BLaER1 treated with 17β-estradiol and CSF1 and Interleukin-3, amounts not matched to agents 10 nM and 100 nM (cell line): ENCODE results near the gene NDUFB3.
A peak's percentile ranks its signal among the peaks of the same experiment; 100 is the strongest.
"Not testable (repeated sequence)": the region's sequence is repeated elsewhere in the genome, so short reads cannot be mapped to it uniquely, and the experiment has no call there.

Experiments
- H3K27ac ChIP-seq, 11 experiments: shearing (Covaris generic); formaldehyde crosslinking; 2 replicates each; pipeline ENCODE4 v1.8.1; 2022
- H3K27me3 ChIP-seq, 11 experiments: shearing (Covaris generic); formaldehyde crosslinking; 2 replicates each; pipeline ENCODE4 v1.8.1; 2022
- H3K36me3 ChIP-seq, 11 experiments: shearing (Covaris generic); formaldehyde crosslinking; 2 replicates each; pipeline ENCODE4 v1.8.1; 2022
- H3K4me1 ChIP-seq, 10 experiments: shearing (Covaris generic); formaldehyde crosslinking; 2 replicates each; pipeline ENCODE4 v1.8.1; 2022
- H3K4me2 ChIP-seq, 11 experiments: shearing (Covaris generic); formaldehyde crosslinking; 2 replicates each; pipeline ENCODE4 v1.8.1; 2022
- H3K4me3 ChIP-seq, 10 experiments: shearing (Covaris generic); formaldehyde crosslinking; 2 replicates each; pipeline ENCODE4 v1.8.1; 2022
- H3K9ac ChIP-seq, 11 experiments: shearing (Covaris generic); formaldehyde crosslinking; 2 replicates each; pipeline ENCODE4 v1.8.1; 2022
- H3K9me3 ChIP-seq, 11 experiments: shearing (Covaris generic); formaldehyde crosslinking; replicated peaks in 1 of 11; 2 replicates each; pipeline ENCODE4 v1.8.1; 2022
- H4K20me1 ChIP-seq, 11 experiments: shearing (Covaris generic); formaldehyde crosslinking; 2 replicates each; pipeline ENCODE4 v1.8.1; 2022
- Cebpa-rat ChIP-seq, 11 experiments: shearing (Covaris generic); IDR thresholded peaks; 2 replicates each; pipeline ENCODE4 v1.8.1; 2022

Gene NDUFB3

DNA sequence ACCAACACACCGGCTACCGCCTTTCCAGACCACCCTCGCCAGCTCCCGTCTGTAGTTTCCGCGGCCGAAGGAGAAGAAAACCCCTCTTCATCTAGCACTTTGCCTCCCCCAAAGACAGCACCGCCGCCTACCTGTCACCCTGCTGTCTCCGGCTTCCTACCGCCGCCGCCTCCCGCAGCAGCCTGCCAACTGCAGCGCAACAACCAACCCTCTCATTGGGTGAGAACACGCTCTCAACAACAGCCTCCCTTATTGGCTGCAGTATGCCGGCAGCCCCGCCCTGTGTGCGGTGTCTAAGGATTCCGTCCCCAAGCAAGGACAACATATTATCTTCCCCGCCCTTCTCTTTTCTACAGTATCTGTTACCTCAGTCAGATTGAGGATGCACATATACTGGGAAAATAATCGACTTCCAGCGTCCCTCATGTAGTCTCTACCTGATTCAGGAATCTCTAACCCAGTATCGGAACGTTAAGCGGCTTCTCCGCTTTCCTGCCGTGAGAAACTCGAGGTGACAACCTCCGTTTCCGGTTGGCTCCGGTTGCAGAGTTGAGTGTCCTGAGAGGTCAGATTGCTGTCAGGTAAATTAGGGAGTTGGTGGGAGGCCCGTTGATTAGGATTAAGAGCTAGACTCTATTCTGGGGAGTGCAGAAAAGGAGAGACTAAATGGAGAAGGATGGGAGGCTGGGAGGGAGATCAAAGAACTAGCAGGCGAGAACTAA is at the start of gene NDUFB3, which contains the start of gene HYCC2:
TSS of gene NDUFB3 (plus strand) at position 523 of the 722 bp plus-strand sequence. CDS start 6,882 bp downstream, outside the sequence.
TSS of gene HYCC2 (minus strand) at position 193 of the 722 bp plus-strand sequence. CDS start 47,662 bp downstream, outside the sequence.
- Histone ChIP-seq H3K27me3 (no peaks in the 10 kb centered on the region), H3K4me2 (peak within 1 kb of the TSS; percentile 81 to 99 (median 91)), H3K9me3 (no peaks in the 10 kb centered on the region; a peak in 1 of 22 replicates), H3K4me3 (peak within 1 kb of the TSS; percentile 70 to 96 (median 90)), H3K27ac (peak within 1 kb of the TSS; percentile 85 to 97 (median 94)), H3K9ac (peak within 1 kb of the TSS; percentile 85 to 97 (median 94)), H3K36me3 (peaks cover 0 to 3% (median 0%) of the 10 kb centered on the region in 11 experiments; a peak in 2 of 22 replicates), H3K4me1 (peaks cover 31 to 46% (median 41%) of the 10 kb centered on the region in 10 experiments), H4K20me1 (peaks cover 5 to 39% (median 19%) of the 10 kb centered on the region in 11 experiments; a peak in 14 of 22 replicates)
- no peak for TF ChIP-seq Cebpa-rat (IDR thresholded peaks at IDR 0.05)

GRCh38 chr2:201024518-201024917 is 47.3 kb upstream of the NDUFB3 start:
- H3K4me1 ChIP-seq, result no peaks in the 10 kb centered on the region; a peak in 1 of 20 replicates
- H3K4me2 ChIP-seq, result no peak overlapping the region
- no peak overlapping the region for H3K27ac ChIP-seq
- H3K36me3 ChIP-seq, result peaks cover 25 to 55% (median 44%) of the 10 kb centered on the region in 11 experiments
- peaks cover 5 to 14% (median 10%) of the 10 kb centered on the region in 11 experiments; a peak in 17 of 22 replicates for H3K9me3 ChIP-seq
- no peak overlapping the region for H3K9ac ChIP-seq
- no peak for TF ChIP-seq Cebpa-rat (IDR thresholded peaks at IDR 0.05)
- H3K27me3 ChIP-seq, result no peaks in the 10 kb centered on the region
- H3K4me3 ChIP-seq, result no peak overlapping the region
- peaks cover 0 to 18% (median 0%) of the 10 kb centered on the region in 11 experiments; a peak in 7 of 22 replicates for H4K20me1 ChIP-seq

- Histone ChIP-seq H3K9me3 (peaks cover 19 to 40% (median 32%) of the 10 kb centered on the region in 11 experiments; a peak in 21 of 22 replicates), H3K36me3 (peaks cover 13 to 34% (median 23%) of the 10 kb centered on the region in 11 experiments; a peak in 21 of 22 replicates)
- H3K9ac ChIP-seq, H3K27me3 ChIP-seq, H3K4me2 ChIP-seq, H3K4me1 ChIP-seq, H3K4me3 ChIP-seq, H4K20me1 ChIP-seq, H3K27ac ChIP-seq: not testable (repeated sequence)
These were observed 37.4 kb upstream of the NDUFB3 start for GRCh38 chr2:201034355-201034754.

- H3K4me3 ChIP-seq, H3K4me1 ChIP-seq, H3K27ac ChIP-seq, H3K9ac ChIP-seq, H3K27me3 ChIP-seq, H3K4me2 ChIP-seq, H4K20me1 ChIP-seq: not testable (repeated sequence)
- peaks cover 15 to 50% (median 35%) of the 10 kb centered on the region in 11 experiments; a peak in 21 of 22 replicates for H3K9me3 ChIP-seq
- peaks cover 17 to 49% (median 27%) of the 10 kb centered on the region in 11 experiments; a peak in 19 of 22 replicates for H3K36me3 ChIP-seq
These were observed 33.4 kb upstream of the NDUFB3 start for GRCh38 chr2:201038361-201038760.

DNA sequence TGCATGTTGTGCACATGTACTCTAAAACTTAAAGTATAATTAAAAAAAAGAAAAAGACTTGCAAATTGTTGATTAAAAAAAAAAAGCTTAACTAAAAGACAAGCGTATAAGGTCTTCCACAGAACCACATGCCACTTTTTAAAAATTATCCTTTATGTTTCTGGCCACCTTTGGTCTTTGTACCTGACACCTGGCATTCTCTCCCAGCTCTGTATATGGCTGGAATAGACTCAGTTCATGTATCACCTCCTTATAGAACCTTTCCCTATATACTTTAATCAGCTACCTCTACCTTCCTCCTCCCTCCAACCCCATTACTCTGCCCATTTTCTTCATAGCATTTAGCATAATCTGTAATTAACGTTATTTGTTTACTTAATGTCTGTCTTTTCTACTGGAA is 32.9 kb upstream of the NDUFB3 start:
- no peak overlapping the region for H3K4me2 ChIP-seq
- peaks cover 22 to 54% (median 31%) of the 10 kb centered on the region in 11 experiments; a peak in 21 of 22 replicates for H3K36me3 ChIP-seq
- no peak for TF ChIP-seq Cebpa-rat (IDR thresholded peaks at IDR 0.05)
- 0 out of 20 replicates have a peak, but pooled peaks cover 0 to 4% (median 0%) of the 10 kb centered on the region in 10 experiments for H3K4me1 ChIP-seq
- H3K27me3 ChIP-seq, result no peaks in the 10 kb centered on the region
- H3K27ac ChIP-seq, result no peak overlapping the region
- H3K9ac ChIP-seq, result no peak overlapping the region
- no peak overlapping the region for H3K4me3 ChIP-seq
- peaks cover 0 to 7% (median 0%) of the 10 kb centered on the region in 11 experiments; a peak in 3 of 22 replicates for H4K20me1 ChIP-seq
- peaks cover 20 to 51% (median 40%) of the 10 kb centered on the region in 11 experiments; a peak in 21 of 22 replicates for H3K9me3 ChIP-seq

DNA sequence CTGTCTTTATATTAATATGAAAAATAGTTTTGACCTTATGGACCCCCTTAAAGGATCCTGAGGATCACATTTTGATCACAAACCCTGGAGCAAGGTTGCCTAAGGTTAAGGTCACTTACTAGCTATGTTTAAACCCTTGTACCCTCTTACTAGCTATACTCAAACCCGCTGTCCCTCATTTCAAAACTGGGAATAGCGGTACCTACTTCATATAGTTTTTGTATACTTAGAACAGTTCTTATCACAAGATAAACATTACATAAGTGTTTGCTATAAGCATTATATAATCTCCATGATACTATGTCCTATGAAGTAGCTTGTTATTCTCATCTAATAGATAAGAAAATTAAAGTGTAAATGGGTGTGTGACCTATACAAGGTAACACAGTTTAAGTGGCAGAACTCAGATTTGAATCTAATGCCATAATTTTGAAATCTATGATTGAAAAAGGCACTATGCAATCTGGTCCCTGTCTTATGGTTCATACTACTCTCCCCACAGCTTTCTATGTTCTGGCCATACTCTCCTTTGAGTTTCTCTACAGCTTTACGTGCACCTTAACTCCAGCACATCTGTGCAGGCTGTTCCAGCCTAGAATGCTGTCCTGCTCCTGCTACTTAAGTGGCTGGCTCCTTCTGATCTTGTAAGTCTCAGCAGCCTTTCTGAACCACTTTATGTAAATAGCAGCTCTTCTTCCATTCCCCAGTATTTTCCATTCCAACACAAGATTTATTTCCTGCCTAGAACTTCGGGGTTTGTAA is 30.8 kb upstream of the NDUFB3 start:
- TF ChIP-seq Cebpa-rat (IDR thresholded peaks at IDR 0.05), result no peak
- H3K4me2 ChIP-seq, result no peak overlapping the region

DNA sequence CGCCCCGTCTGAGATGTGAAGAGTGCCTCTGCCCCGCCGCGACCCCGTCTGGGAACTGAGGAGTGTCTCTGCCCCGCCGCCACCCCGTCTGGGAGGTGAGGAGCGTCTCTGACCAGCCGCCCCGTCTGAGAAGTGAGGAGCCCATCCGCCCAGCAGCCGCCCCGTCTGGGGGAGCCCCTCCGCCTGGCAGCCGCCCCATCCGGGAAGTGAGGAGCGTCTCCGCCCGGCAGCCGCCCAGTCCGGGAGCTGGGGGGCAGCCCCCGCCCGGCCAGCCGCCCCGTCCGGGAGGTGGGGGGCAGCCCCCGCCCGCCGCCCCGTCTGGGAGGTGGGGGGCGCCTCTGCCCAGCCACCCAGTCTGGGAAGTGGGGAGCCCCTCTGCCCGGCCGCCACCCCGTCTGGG is 29.4 kb upstream of the NDUFB3 start:
- H3K9ac ChIP-seq, H3K4me1 ChIP-seq, H3K27me3 ChIP-seq, H3K4me3 ChIP-seq, H3K27ac ChIP-seq, H3K4me2 ChIP-seq: not testable (repeated sequence)
- H3K9me3 ChIP-seq, result peaks cover 23 to 47% (median 38%) of the 10 kb centered on the region in 11 experiments
- peaks cover 0 to 10% (median 0%) of the 10 kb centered on the region in 11 experiments; a peak in 4 of 22 replicates for H4K20me1 ChIP-seq
- H3K36me3 ChIP-seq, result peaks cover 34 to 64% (median 41%) of the 10 kb centered on the region in 11 experiments

More for the DNA sequence above, 30.8 kb upstream of the NDUFB3 start:
- Histone ChIP-seq H3K4me3 (no peak overlapping the region), H3K9ac (no peak overlapping the region), H3K9me3 (peaks cover 21 to 51% (median 39%) of the 10 kb centered on the region in 11 experiments; a peak in 21 of 22 replicates), H3K27me3 (no peaks in the 10 kb centered on the region), H3K4me1 (0 out of 20 replicates have a peak, but pooled peaks cover 0 to 4% (median 0%) of the 10 kb centered on the region in 10 experiments), H3K27ac (no peak overlapping the region), H4K20me1 (peaks cover 0 to 7% (median 0%) of the 10 kb centered on the region in 11 experiments; a peak in 3 of 22 replicates), H3K36me3 (peaks cover 34 to 64% (median 39%) of the 10 kb centered on the region in 11 experiments)

- H3K4me3 ChIP-seq, H3K27ac ChIP-seq, H3K4me2 ChIP-seq, H3K9ac ChIP-seq, H3K4me1 ChIP-seq, H3K27me3 ChIP-seq: not testable (repeated sequence)
- H3K36me3 ChIP-seq, result peaks cover 34 to 65% (median 43%) of the 10 kb centered on the region in 11 experiments
- H3K9me3 ChIP-seq, result peaks cover 29 to 53% (median 40%) of the 10 kb centered on the region in 11 experiments
- H4K20me1 ChIP-seq, result peaks cover 0 to 10% (median 0%) of the 10 kb centered on the region in 11 experiments; a peak in 4 of 22 replicates
These were observed 28.8 kb upstream of the NDUFB3 start for GRCh38 chr2:201043050-201043449.

GRCh38 chr2:201046881-201047280 is 24.9 kb upstream of the NDUFB3 start:
- no peak overlapping the region for H3K27ac ChIP-seq
- H3K4me2 ChIP-seq, result no peak overlapping the region
- no peaks in the 10 kb centered on the region for H3K27me3 ChIP-seq
- peaks cover 0 to 10% (median 3%) of the 10 kb centered on the region in 11 experiments; a peak in 13 of 22 replicates for H4K20me1 ChIP-seq
- H3K9me3 ChIP-seq, result peaks cover 39 to 59% (median 46%) of the 10 kb centered on the region in 11 experiments
- no peaks in the 10 kb centered on the region for H3K4me1 ChIP-seq
- H3K4me3 ChIP-seq, result no peak overlapping the region
- no peak overlapping the region for H3K9ac ChIP-seq
- no peak for TF ChIP-seq Cebpa-rat (IDR thresholded peaks at IDR 0.05)
- H3K36me3 ChIP-seq, result peaks cover 33 to 57% (median 47%) of the 10 kb centered on the region in 11 experiments
